Measurements from ENCODE around the gene MRPL52.
A peak's percentile ranks its signal among the peaks of the same experiment; 100 is the strongest.
"Not testable (repeated sequence)": the region's sequence is repeated elsewhere in the genome, so short reads cannot be mapped to it uniquely, and the experiment has no call there.

The MRPL52 gene

DNA sequence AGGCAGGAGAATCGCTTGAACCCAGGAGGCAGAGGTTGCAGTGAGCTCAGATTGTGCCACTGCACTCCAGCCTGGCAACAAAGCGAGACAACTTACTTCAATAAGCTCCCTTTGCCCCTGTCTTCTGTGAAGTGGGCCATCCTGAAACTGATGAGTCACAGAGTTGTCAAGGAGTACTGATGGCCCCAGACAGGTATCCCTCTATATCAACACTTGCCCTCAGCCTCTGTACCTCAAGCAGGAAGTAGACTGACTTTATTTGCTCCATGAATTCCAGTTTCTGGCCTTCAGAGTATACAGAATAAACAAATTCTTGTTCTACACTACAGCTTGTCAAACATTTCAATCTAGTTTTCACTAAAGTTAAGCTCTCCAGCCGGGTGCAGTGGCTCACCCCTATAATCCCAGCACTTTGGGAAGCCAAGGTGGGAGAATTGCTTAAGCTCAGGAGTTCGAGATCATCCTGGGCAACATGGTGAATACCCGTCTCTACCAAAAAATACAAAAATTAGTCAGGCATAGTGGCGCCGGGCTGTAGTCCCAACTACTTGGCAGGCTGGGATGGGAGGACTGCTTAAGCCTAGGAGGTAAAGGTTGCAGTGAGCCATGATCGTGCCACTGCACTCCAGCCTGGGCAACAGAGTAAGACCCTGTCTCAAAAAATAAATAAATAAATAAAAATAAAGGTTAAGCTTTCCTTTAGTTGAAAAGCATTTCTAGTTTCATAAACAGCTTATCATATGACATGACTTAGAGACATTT lies 25.5 kb downstream of the MRPL52 start:
- no peak for DNase-seq (ENCODE audit: low spot score)

DNA sequence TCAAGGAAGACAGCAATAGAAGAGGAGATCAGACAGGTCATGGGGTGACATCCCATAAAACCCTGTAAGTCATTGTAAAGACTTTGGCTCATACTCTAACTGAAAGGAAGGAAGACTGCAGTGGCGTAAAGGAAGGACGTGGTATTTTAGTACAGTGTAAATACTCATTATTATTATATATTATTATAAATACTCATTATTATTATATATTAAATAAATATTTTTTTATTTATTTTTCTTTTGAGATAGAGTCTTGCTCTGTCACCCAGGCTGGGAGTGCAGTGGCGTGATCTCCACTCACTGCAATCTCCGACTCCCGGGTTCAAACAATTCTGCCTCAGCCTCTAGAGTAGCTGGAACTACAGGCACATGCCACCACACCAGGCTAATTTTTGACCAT lies 26.7 kb downstream of the MRPL52 start:
- DNase-seq (ENCODE audit: low spot score) = no peak

DNA sequence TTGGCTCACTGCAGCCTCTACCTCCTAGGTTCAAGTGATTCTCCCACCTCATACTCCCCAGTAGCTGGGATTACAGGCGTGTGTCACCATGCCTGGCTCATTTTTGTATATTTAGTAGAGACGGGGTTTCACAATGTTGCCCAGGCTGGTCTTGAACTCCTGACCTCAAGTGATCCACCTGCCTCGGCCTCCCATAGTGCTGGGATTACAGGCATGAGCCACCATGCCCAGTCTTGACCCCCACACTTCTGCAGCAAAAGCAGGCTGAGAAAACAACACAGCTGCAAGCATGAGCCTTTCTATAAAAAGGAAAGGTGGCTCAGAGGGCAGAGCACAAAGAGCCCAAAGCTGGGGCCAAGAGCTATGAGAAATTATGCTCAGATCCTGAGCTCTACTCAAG lies 30.7 kb downstream of the MRPL52 start:
- DNase-seq (ENCODE audit: low spot score) = not testable (repeated sequence)

DNA sequence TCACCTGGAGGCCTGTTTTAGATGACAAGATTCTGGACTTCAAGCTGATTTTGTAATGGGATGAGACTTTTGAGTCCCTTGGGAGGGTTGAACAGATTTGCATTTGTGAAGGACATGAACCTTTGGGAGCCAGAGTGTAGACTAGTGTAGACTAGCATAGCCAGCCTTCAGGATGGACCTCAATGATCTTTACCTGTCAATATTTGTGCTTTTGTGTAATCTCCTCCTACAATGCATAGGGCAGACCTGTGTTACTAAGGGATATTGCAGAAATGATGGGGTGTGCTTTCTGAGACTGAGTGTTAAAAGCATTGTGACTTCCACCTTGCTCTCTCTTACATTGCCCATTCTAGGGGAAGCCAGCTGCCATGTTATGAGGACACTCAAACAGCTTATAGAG lies 32.0 kb downstream of the MRPL52 start:
- no peak for DNase-seq (ENCODE audit: low spot score)

DNA sequence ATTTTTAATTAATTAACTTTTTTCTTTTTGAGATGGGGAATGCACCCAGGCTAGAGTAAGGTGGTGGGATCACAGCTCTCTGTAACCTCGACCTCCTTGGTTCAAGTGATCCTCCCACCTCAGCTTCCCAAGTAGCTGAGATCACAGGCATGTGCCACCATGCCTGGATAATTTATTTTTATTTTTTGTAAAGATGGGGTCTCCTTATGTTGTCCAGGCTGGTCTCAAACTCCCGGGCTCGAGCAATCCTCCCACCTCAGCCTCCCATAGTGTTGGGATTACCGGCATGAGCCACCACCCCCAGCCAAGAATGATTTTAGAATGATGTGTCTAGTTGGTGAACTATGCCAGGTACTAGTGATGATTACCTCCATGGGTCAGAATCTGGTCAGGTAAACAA lies 35.3 kb downstream of the MRPL52 start:
- DNase-seq (ENCODE audit: low spot score) = no peak

DNA sequence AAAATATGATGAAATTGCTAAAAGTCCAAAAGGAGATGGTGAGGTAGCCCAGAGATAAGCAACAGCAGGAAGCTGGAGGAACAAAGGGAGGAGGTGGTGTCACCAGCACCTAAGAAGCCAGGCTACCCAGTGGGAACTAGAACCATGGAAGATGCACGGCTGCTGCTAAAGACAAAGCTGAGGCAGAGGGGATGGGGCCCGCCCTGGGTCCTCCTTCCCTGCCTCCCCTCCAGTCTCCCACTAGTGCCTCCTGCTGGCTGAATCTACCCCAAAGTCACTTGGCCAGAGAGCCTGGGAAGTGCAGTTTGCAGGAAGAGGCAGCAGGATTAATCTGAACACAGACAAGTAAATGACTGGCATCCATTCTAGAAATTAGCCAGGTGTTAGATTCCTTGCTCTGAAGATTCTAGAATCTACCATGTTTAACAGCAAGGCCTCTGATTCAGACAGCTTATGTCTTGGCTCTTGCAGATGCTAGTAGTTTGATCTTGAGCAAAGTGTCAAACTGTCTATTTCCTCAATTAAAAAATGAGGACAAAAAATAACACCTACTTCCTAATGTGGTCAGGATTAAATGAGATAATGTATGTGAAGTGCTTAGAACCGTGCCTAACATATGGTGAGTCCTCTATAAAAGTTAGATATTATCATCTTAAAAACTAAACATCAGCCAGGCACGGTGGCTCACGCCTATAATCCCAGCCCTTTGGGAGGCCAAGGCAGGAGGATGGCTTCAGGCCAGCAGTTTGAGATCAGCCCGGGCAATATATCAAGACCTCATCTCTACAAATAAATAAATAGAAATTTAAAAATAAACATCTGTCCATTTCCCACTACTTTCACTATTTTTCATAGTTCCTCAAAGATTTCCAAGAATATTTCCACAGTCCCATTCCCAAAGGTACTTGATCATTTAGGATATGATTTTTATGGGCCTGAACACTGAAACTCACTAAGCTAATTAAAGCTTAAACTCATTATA lies 36.0 kb downstream of the MRPL52 start:
- DNase-seq (ENCODE audit: low spot score) = no peak

DNA sequence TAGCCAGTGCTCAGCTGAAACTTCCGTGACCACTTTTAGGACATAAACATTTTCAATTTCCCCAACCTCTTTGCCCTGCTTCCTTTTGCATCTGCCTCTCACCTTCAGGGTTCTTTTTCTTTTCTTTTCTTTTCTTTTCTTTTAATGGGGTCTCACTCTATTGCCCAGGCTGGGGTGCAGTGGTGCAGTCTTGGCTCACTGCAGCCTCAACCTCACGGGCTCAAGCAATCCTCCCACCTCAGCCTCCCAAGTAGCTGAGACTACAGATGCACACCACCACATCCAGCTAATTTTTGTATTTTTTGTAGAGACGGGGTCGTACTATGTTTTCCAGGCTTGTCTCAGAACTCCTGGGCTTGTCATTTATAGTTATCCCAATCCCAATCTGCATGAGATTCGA lies 37.2 kb downstream of the MRPL52 start:
- no peak for DNase-seq (ENCODE audit: low spot score)

DNA sequence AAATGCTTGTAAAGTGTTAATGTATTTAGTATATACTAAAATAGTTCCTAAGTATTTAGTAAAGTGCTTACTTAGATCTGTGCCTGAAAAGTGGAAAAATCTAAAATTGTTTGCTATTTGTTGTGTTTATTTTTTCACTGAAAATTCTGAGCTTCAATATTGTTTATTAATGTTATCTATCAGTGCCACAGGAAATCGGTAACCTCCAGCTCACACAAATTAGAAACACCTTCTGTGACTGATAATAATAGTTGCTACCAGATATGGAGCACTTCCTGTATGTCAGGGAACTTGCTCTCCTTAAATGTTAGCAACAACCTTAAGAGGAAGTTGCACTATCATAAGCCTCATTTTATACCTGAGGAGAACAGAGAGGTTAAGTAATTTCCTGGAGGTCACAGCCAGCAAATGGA lies 41.1 kb downstream of the MRPL52 start:
- DNase-seq (ENCODE audit: low spot score) = peak; percentile 70

DNA sequence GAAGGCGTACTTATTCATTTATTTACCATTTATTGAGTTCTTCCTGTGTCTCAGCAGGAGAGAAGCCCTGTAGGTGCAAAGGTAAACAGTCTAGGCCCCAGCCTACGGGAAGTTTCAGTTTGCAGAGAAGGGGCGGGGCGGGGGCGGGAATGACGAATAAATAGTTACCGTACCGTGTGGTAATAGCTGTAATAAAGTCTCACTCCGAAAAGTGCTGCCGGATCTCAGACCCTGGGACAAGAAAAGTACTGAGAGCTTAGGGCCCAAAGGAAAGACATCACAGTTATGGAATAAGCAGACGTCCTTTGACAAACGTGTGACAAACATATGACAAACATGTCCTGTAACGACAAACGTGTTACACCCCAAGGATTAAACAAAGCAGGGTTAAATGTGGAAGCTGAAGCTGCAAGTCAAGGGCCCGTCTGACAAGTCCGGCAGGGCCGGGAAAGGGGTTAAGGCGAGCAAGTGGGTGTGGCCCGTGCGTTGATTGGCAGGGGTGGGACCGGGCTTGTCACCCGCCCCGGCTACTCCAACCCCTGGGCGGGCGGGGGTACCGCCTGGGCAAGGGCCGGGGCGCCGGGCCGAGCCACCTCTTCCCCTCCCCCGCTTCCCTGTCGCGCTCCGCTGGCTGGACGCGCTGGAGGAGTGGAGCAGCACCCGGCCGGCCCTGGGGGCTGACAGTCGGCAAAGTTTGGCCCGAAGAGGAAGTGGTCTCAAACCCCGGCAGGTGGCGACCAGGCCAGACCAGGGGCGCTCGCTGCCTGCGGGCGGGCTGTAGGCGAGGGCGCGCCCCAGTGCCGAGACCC lies 41.7 kb downstream of the MRPL52 start, which contains the start of gene LRP10:
TSS of gene LRP10 (plus strand) at position 517 of the 809 bp plus-strand sequence. CDS start 564 bp downstream, outside the sequence.
- peak; percentile 89 for DNase-seq (ENCODE audit: low spot score)

DNA sequence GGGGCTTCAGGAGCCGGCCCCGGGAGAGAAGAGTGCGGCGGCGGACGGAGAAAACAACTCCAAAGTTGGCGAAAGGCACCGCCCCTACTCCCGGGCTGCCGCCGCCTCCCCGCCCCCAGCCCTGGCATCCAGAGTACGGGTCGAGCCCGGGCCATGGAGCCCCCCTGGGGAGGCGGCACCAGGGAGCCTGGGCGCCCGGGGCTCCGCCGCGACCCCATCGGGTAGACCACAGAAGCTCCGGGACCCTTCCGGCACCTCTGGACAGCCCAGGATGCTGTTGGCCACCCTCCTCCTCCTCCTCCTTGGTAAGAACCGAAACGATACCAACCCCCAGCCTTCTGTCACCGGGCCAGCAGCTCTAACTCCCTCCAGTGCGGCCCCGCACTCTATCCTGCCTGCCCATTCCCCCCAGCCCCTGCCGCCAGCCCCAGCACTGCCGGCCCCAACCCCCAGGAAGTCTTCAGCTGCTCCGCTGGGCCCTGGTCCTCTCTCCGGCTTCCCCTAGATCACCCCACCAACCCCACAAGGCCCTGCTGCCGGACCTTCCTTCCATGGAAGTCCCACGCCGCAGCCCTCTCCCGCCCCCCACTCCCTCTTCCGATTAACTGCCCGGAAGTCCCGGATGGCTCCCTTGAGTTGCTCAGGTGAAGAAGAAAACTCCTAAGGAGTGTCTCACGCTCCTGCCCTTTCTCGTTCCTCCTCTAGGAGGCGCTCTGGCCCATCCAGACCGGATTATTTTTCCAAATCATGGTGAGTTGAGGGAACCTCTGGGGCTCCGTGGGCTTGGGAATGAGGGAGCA lies 42.5 kb downstream of the MRPL52 start:
- DNase-seq (ENCODE audit: low spot score) = peak; percentile 88

DNA sequence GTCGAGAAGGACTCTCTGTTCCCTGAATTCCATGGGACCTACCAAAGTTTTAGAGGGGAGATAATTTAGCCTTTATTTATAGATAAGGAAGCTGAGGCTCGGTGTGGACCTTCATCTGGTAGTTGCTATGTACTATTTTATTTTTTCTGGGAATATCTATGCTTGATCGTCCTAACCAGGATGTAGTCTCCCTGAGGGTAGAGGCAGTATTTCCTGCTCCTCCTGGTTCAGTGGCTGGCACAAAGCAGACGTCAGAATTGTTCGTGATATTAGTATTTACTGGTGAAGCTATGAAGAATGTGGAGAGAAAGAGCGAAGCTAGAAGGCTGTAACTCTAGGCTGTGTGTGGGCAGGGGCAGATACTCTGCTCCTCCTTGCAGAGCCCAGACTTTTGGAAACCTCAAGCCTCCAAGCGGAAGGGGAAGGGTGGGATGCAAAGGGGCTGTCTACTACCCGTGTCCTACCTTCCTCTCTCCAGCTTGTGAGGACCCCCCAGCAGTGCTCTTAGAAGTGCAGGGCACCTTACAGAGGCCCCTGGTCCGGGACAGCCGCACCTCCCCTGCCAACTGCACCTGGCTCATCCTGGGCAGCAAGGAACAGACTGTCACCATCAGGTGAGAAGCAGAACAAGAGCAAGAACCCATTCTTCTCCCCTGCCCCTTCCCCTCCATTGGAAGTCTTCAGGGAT lies 43.3 kb downstream of the MRPL52 start:
- no peak for DNase-seq (ENCODE audit: low spot score)

DNA sequence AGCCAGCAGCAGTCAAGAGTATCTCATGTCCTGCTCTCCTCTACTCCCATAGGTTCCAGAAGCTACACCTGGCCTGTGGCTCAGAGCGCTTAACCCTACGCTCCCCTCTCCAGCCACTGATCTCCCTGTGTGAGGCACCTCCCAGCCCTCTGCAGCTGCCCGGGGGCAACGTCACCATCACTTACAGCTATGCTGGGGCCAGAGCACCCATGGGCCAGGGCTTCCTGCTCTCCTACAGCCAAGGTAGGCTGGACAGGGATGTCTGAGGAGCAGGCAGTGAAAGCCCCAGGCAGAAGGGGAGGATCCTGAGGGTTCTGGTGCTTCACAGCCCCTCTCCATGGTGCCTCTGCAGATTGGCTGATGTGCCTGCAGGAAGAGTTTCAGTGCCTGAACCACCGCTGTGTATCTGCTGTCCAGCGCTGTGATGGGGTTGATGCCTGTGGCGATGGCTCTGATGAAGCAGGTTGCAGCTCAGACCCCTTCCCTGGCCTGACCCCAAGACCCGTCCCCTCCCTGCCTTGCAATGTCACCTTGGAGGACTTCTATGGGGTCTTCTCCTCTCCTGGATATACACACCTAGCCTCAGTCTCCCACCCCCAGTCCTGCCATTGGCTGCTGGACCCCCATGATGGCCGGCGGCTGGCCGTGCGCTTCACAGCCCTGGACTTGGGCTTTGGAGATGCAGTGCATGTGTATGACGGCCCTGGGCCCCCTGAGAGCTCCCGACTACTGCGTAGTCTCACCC lies 45.5 kb downstream of the MRPL52 start:
- no peak for DNase-seq (ENCODE audit: low spot score)

DNA sequence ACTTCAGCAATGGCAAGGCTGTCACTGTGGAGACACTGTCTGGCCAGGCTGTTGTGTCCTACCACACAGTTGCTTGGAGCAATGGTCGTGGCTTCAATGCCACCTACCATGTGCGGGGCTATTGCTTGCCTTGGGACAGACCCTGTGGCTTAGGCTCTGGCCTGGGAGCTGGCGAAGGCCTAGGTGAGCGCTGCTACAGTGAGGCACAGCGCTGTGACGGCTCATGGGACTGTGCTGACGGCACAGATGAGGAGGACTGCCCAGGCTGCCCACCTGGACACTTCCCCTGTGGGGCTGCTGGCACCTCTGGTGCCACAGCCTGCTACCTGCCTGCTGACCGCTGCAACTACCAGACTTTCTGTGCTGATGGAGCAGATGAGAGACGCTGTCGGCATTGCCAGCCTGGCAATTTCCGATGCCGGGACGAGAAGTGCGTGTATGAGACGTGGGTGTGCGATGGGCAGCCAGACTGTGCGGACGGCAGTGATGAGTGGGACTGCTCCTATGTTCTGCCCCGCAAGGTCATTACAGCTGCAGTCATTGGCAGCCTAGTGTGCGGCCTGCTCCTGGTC lies 46.1 kb downstream of the MRPL52 start:
- DNase-seq (ENCODE audit: low spot score) = no peak

DNA sequence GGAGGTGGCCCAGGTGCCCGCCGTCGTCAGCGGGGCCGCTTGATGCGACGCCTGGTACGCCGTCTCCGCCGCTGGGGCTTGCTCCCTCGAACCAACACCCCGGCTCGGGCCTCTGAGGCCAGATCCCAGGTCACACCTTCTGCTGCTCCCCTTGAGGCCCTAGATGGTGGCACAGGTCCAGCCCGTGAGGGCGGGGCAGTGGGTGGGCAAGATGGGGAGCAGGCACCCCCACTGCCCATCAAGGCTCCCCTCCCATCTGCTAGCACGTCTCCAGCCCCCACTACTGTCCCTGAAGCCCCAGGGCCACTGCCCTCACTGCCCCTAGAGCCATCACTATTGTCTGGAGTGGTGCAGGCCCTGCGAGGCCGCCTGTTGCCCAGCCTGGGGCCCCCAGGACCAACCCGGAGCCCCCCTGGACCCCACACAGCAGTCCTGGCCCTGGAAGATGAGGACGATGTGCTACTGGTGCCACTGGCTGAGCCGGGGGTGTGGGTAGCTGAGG lies 47.4 kb downstream of the MRPL52 start:
- DNase-seq (ENCODE audit: low spot score) = no peak

DNA sequence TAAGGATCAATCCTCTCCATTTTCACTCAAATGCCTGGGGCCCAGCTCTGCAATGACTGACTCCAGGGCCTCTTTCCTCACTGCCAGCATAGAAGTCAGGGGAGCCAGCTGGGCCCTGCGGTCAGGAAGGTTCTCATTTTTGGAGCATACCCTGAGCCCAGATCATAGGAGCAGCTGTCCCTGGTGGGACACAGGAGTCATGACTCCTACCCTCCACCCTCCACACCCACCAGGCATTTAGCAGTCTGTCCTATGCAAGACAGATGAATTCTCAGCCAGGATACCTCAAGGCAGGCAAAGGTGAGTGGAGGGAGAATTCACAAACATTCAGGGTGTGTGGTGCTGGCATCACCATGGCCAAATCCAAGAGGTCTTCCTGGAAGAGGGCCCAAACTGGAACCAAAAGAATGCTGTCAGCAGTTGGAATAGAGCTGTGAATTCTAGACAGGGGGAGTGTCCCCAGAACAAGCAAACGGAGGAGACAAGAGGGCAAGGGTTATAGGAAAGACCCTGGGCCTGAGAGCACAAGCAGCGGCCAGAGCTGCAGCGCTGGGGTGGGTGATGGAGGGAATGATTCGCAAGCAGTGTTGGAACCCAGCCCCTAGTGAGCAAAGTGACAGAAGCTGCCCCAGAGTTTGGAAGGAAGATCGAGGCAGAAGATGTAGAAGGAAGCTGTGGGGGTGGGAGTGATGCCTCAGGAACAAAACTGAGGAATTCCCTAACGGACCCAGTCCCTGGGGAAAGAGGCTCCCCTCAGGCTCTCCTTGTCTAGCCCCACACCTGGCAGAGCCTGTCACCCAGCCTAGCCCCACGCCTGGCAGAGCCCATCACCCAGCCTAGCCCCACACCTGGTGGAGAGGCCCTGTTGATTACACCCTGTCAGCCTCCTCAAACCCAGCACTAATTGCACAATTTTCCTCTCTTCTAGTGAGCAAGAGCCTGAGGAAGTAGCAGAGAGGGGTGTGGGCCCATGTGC lies 48.9 kb downstream of the MRPL52 start:
- DNase-seq (ENCODE audit: low spot score) = no peak

DNA sequence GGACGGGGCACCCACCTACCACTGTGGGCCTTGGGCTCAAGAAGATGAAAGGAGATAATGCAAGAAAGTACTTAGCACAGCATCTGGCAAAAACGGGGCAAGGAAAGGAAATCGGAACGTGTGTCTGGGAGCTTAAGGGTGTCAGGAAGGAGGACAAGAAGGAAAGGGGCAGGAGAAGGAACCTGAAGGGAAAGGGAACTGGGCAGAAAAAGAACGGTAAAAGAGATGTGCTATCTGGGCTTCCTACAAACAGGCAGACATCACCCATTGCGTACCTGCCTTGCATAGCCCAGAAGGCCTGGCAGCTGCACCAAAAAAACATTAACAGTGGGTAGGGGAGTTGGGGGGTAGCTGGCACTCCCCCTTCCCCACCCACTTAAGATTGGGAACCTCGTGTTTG lies 52.4 kb downstream of the MRPL52 start:
- DNase-seq (ENCODE audit: low spot score) = no peak

DNA sequence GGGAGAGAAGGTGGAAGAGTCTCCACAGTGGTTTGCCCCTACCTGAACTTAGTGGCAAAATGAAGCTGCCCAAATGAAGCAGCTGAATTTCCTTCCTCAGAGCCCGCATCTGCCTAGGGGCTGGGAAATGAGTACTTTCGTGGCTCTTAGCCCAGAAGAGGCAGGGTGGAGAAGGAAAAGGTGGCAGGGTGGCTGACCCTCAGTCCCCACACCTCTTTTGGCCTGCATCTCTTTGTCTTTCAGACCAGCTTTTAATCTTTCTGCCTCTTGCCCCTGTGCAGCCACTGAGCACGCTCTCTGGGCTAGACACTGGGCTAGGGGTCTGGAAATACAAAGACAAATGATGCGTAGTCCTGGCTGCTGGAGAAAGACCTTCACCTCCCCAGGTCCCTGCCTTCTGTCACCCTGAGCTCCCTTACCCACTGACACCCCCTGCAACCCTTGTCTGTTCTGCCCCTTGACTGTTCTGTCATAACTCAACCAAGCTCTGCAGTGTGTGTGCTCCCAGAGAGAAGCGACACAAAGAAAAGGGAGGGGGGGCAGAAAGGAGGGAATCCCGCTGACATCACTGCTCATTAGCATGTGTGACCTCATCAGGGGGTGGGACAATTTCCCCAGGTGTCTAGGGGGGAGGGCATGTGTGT lies 53.0 kb downstream of the MRPL52 start:
- DNase-seq (ENCODE audit: low spot score) = no peak

Data from hematopoietic multipotent progenitor cell treated with erythropoietin and hydrocortisone succinate and interleukin-3 and kit ligand, for 15 days (in vitro differentiated cells).